GM18867 (cell line): Measurements from ENCODE around the gene SCRT2.
"Not testable (repeated sequence)": the region's sequence is repeated elsewhere in the genome, so short reads cannot be mapped to it uniquely, and the experiment has no call there.

ENCODE experiments used
- ATAC-seq: cut with Tn5 transposase; IDR thresholded peaks from one replicate; pipeline ENCODE4 v1.9.1; 2021; ENCODE audit warnings: mild to moderate bottlenecking, moderate library complexity; ENCODE audit not compliant: unreplicated experiment

Gene SCRT2

GRCh38 chr20:701401-702129, 26.0 kb upstream of the SCRT2 start:
- ATAC-seq, result no peak

GRCh38 chr20:699811-700338, 24.3 kb upstream of the SCRT2 start:
- no peak for ATAC-seq

GRCh38 chr20:699342-699741, 23.7 kb upstream of the SCRT2 start:
- no peak for ATAC-seq

- no peak for ATAC-seq
These were observed 22.7 kb upstream of the SCRT2 start for GRCh38 chr20:698276-698675.

- no peak for ATAC-seq
These were observed 22.2 kb upstream of the SCRT2 start for GRCh38 chr20:697826-698225.

GRCh38 chr20:695165-695866, 19.7 kb upstream of the SCRT2 start:
- no peak for ATAC-seq

GRCh38 chr20:694496-694895, 18.9 kb upstream of the SCRT2 start:
- no peak for ATAC-seq

- ATAC-seq, result not testable (repeated sequence)
These were observed 18.2 kb upstream of the SCRT2 start for GRCh38 chr20:693786-694185.

GRCh38 chr20:692044-692443, 16.4 kb upstream of the SCRT2 start:
- ATAC-seq, result no peak

- no peak for ATAC-seq
These were observed 14.3 kb upstream of the SCRT2 start for GRCh38 chr20:689947-690346.

- ATAC-seq, result no peak
These were observed 13.7 kb upstream of the SCRT2 start for GRCh38 chr20:689348-689747.

GRCh38 chr20:688809-689212, 13.2 kb upstream of the SCRT2 start:
- ATAC-seq, result no peak

GRCh38 chr20:687468-688203, 12.0 kb upstream of the SCRT2 start:
- ATAC-seq, result no peak

- no peak for ATAC-seq
These were observed 9.2 kb upstream of the SCRT2 start for GRCh38 chr20:684676-685319.

GRCh38 chr20:682123-682522, 6.5 kb upstream of the SCRT2 start:
- no peak for ATAC-seq

- ATAC-seq, result no peak
These were observed 5.1 kb upstream of the SCRT2 start for GRCh38 chr20:680638-681187.

- ATAC-seq, result no peak
These were observed 2.4 kb upstream of the SCRT2 start for GRCh38 chr20:677957-678356.

GRCh38 chr20:676967-677366, 1.4 kb upstream of the SCRT2 start:
- ATAC-seq, result no peak

- no peak for ATAC-seq
These were observed 824 bp upstream of the SCRT2 start for GRCh38 chr20:676315-676937.

GRCh38 chr20:675033-675452, 559 bp downstream of the SCRT2 start:
- no peak for ATAC-seq
